Panc1 (cell line): ENCODE results near the gene KMT2B. TPM values are rescaled to one million over a fixed set of nuclear protein-coding genes. Genes with fewer than 3 reads are reported as not detected.

Experiments
- ATAC-seq: fragments of 200-7000 bp; cut with Tn5 transposase; 2 replicates; pipeline ENCODE4 v1.9.1; 2020; ENCODE audit warnings: mild to moderate bottlenecking, moderate library complexity
- BruUV-seq: library from RNA; stranded (reverse); fragments of 400-500 nt; replicated peaks from 2 replicates; lab custom pipeline; 2021; lab: Mats Ljungman, UMichigan
- CTCF ChIA-PET: fragments of 300-600 bp; sonication (Branson Sonifier 250); formaldehyde crosslinking; loops from one replicate; lab custom pipeline; 2022; ENCODE audit warnings: antibody characterized with exemption; lab: Charles Lee
- POLR2A ChIA-PET: fragments of 300-600 bp; sonication (Branson Sonifier 250); formaldehyde crosslinking; loops from one replicate; lab custom pipeline; 2022; ENCODE audit warnings: antibody characterized with exemption; lab: Charles Lee
- DNase-seq: peaks from one replicate; pipeline ENCODE4 v3.0.0-alpha.2; 2010; ENCODE audit warnings: low read depth, low spot score
- H3K27ac ChIP-seq: 2 replicates; pipeline ENCODE4 v1.5.1; 2011; ENCODE audit warnings: mild to moderate bottlenecking, low read length, inconsistent platforms
- H3K27me3 ChIP-seq: fragments of 200-500 bp; sonication (Bioruptor generic); 2 replicates; pipeline ENCODE4 v1.6.0; 2014; ENCODE audit warnings: low read length, inconsistent platforms; ENCODE audit not compliant: control insufficient read depth, insufficient read depth
- H3K36me3 ChIP-seq: fragments of 200-500 bp; sonication (Bioruptor generic); 2 replicates; pipeline ENCODE4 v1.5.1; 2014; ENCODE audit warnings: inconsistent platforms, mild to moderate bottlenecking, low read length, moderate library complexity; ENCODE audit not compliant: control insufficient read depth, insufficient read depth
- H3K4me1 ChIP-seq: 2 replicates; pipeline ENCODE4 v1.5.1; 2011; ENCODE audit warnings: inconsistent platforms, mild to moderate bottlenecking, low read length, moderate library complexity; ENCODE audit not compliant: control insufficient read depth, insufficient read depth
- H3K4me3 ChIP-seq, 2 experiments: 2 replicates each; pipeline ENCODE4 v1.5.1; 2011 to 2012; ENCODE audit warnings: low read depth in 2 of 2, low read length in 2 of 2, mild to moderate bottlenecking in 2 of 2, inconsistent platforms in 1 of 2, moderate library complexity in 1 of 2
- H3K9me3 ChIP-seq: fragments of 200-500 bp; sonication (Bioruptor generic); 2 replicates; pipeline ENCODE4 v1.5.1; 2014; ENCODE audit warnings: low read depth, mild to moderate bottlenecking, inconsistent platforms, low read length, moderate library complexity; ENCODE audit not compliant: control insufficient read depth, insufficient read depth
- POLR2AphosphoS5 ChIP-seq: IDR thresholded peaks from 2 replicates; pipeline ENCODE4 v1.6.1; 2012; ENCODE audit warnings: mild to moderate bottlenecking, low read depth, low read length, moderate library complexity
- SIN3A ChIP-seq: IDR thresholded peaks from 2 replicates; pipeline ENCODE4 v1.6.1; 2012; ENCODE audit warnings: low read depth, mild to moderate bottlenecking, low read length, moderate library complexity, borderline replicate concordance; ENCODE audit not compliant: insufficient read depth
- TCF7L2 ChIP-seq: IDR thresholded peaks from 2 replicates; pipeline ENCODE4 v1.6.1; 2011; ENCODE audit warnings: mild to moderate bottlenecking, low read depth, low read length, inconsistent platforms
- in situ Hi-C: cut with HindIII; loops from 2 replicates; pipeline ENCODE4 v1.10.0; 2016; ENCODE audit warnings: low sequenced_read_pairs, low pct_unique_long_range_greater_than_20kb
- intact Hi-C: fragments of 100-400 bp; cut with micrococcal nuclease; formaldehyde crosslinking; loops from one replicate; pipeline ENCODE4 v1.10.0; 2022; ENCODE audit not compliant: unreplicated experiment
- total RNA-seq: library from RNA; stranded (reverse); gene quantifications from one replicate; pipeline ENCODE4 v1.2.1, GENCODE V29; 2021; ENCODE audit not compliant: unreplicated experiment
- TF ChIP-seq, protein P1 (sequence below), 2 experiments: IDR thresholded peaks; 2 replicates each; pipeline ENCODE4 v1.6.1; 2011 to 2012; ENCODE audit warnings: low read depth in 2 of 2, control low read depth in 1 of 2, low read length in 1 of 2, mild to moderate bottlenecking in 1 of 2, moderate library complexity in 1 of 2; ENCODE audit not compliant: insufficient read depth in 1 of 2
- TF ChIP-seq, protein P2 (sequence below): fragments of 450-650 bp; IDR thresholded peaks from 2 replicates; pipeline ENCODE4 v1.5.1; 2017; ENCODE audit warnings: mild to moderate bottlenecking

The KMT2B gene
- total RNA-seq, 1 experiment from 2014 or later: 68.8 TPM

DNA sequence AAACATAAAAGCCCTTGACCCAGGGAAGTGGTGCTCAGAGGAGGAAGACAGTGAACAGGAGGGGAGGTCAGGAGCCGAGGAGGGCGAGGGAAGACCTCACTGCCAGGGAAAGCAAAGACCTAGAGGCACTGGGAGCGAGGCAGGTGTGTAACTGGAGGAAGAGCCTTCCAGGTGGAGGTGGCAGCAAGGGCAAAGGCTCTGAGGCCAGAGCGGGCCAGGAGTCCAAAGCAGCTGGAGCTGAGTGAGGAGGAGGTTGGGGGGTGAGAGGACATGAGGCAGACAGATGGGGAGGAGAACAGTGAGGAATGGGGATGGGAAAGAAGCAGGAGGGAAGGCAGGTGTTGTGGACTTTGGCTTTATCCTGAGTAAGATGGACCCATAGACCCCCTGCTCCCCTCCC is 47.8 kb upstream of the KMT2B start:
- ATAC-seq (no peak), DNase-seq (no peak)
- no peaks in the 10 kb centered on the region for H3K36me3 ChIP-seq
- intact Hi-C loops: no loop called here
- in situ Hi-C loops: no loop called here
- POLR2A ChIA-PET: no interaction called here
- TF ChIP-seq POLR2AphosphoS5: no peak
- no peak for TF ChIP-seq TCF7L2
- TF ChIP-seq, protein P1, sequence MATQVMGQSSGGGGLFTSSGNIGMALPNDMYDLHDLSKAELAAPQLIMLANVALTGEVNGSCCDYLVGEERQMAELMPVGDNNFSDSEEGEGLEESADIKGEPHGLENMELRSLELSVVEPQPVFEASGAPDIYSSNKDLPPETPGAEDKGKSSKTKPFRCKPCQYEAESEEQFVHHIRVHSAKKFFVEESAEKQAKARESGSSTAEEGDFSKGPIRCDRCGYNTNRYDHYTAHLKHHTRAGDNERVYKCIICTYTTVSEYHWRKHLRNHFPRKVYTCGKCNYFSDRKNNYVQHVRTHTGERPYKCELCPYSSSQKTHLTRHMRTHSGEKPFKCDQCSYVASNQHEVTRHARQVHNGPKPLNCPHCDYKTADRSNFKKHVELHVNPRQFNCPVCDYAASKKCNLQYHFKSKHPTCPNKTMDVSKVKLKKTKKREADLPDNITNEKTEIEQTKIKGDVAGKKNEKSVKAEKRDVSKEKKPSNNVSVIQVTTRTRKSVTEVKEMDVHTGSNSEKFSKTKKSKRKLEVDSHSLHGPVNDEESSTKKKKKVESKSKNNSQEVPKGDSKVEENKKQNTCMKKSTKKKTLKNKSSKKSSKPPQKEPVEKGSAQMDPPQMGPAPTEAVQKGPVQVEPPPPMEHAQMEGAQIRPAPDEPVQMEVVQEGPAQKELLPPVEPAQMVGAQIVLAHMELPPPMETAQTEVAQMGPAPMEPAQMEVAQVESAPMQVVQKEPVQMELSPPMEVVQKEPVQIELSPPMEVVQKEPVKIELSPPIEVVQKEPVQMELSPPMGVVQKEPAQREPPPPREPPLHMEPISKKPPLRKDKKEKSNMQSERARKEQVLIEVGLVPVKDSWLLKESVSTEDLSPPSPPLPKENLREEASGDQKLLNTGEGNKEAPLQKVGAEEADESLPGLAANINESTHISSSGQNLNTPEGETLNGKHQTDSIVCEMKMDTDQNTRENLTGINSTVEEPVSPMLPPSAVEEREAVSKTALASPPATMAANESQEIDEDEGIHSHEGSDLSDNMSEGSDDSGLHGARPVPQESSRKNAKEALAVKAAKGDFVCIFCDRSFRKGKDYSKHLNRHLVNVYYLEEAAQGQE (IDR thresholded peaks at IDR 0.05; ENCODE audit: insufficient read depth in 1 of 2, low read depth in 2 of 2, low read length in 1 of 2): no peak
- TF ChIP-seq, protein P2, sequence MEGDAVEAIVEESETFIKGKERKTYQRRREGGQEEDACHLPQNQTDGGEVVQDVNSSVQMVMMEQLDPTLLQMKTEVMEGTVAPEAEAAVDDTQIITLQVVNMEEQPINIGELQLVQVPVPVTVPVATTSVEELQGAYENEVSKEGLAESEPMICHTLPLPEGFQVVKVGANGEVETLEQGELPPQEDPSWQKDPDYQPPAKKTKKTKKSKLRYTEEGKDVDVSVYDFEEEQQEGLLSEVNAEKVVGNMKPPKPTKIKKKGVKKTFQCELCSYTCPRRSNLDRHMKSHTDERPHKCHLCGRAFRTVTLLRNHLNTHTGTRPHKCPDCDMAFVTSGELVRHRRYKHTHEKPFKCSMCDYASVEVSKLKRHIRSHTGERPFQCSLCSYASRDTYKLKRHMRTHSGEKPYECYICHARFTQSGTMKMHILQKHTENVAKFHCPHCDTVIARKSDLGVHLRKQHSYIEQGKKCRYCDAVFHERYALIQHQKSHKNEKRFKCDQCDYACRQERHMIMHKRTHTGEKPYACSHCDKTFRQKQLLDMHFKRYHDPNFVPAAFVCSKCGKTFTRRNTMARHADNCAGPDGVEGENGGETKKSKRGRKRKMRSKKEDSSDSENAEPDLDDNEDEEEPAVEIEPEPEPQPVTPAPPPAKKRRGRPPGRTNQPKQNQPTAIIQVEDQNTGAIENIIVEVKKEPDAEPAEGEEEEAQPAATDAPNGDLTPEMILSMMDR: no peak
- TF ChIP-seq SIN3A: no peak
- no peaks in the 10 kb centered on the region for H3K4me1 ChIP-seq
- H3K4me3 ChIP-seq: no peak overlapping the region
- no peaks in the 10 kb centered on the region for H3K9me3 ChIP-seq
- H3K27me3 ChIP-seq: peaks cover 3% of the 10 kb centered on the region; the same call in 1 of the 2 replicates
- H3K27ac ChIP-seq: no peak overlapping the region
- no TSS peak for BruUV-seq
- CTCF ChIA-PET: no interaction called here

DNA sequence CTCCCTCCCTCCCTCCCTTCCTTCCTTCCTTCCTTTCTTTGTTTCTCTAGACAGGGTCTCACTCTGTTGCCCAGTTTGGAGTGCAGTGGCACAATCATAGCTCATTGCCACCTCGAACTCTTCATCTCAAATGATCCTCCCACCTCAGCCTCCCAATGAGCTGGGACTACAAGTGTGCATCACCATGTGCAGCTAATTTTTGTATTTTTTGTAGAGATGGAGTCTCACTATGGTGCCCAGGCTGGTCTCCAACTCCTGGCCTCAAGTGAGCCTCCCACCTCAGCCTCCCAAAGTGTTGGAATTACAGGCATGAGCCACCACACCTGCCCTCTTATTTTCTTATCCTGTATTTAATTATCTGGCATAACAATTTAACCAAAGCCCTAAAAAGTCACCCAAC is 47.1 kb upstream of the KMT2B start:
- POLR2A ChIA-PET: no interaction called here
- no peaks in the 10 kb centered on the region for H3K4me1 ChIP-seq
- DNase-seq (no peak), ATAC-seq (no peak)
- H3K4me3 ChIP-seq: no peak overlapping the region
- no peaks in the 10 kb centered on the region for H3K9me3 ChIP-seq
- CTCF ChIA-PET: no interaction called here
- no peaks in the 10 kb centered on the region for H3K36me3 ChIP-seq
- H3K27ac ChIP-seq: no peak overlapping the region
- in situ Hi-C loops: no loop called here
- TF ChIP-seq, protein P2: no peak
- TF ChIP-seq SIN3A (no peak), TCF7L2 (no peak), POLR2AphosphoS5 (no peak)
- TF ChIP-seq, protein P1 (IDR thresholded peaks at IDR 0.05; ENCODE audit: insufficient read depth in 1 of 2, low read depth in 2 of 2, low read length in 1 of 2): no peak
- H3K27me3 ChIP-seq: peaks cover 3% of the 10 kb centered on the region; the same call in 1 of the 2 replicates
- no TSS peak for BruUV-seq
- intact Hi-C loops: no loop called here
